K562 (cell line): Measurements from ENCODE around the gene HMCN2. TPM values are rescaled to one million over a fixed set of nuclear protein-coding genes. Genes with fewer than 3 reads are reported as not detected.

ENCODE experiments used
- ATAC-seq: fragments of 200-7000 bp; cut with Tn5 transposase; 3 replicates; pipeline ENCODE4 v1.9.1; 2020; ENCODE audit warnings: moderate library complexity
- BruUV-seq: library from RNA; stranded (reverse); fragments of 400-500 nt; replicated peaks from 2 replicates; lab custom pipeline; 2021; lab: Mats Ljungman, UMichigan
- CTCF ChIA-PET: fragments of 300-600 bp; formaldehyde crosslinking; extraction: SDS; loops from one replicate; lab custom pipeline; 2021; ENCODE audit warnings: low intra/inter-chr PET ratio; lab: Yijun Ruan, JAX
- POLR2A ChIA-PET: fragments of 300-600, 350-650 bp; sonication (Branson Sonifier 250); formaldehyde crosslinking; extraction: SDS; loops from one replicate; lab custom pipeline; 2021; ENCODE audit warnings: antibody characterized with exemption, inconsistent platforms; lab: Yijun Ruan, JAX
- DNase-seq, 4 experiments: peaks; one replicate each; pipeline versions ENCODE4 v3.0.0 to v3.0.0-alpha.2; 2011 to 2018; ENCODE audit warnings: low spot score in 3 of 4, mixed read lengths in 3 of 4; ENCODE audit errors: extremely low read depth in 1 of 4
- FAIRE-seq: peaks from 2 replicates; lab custom pipeline; 2011; peaks lifted over from hg19 to GRCh38; lab: Jason Lieb, UNC
- H2AFZ ChIP-seq: 2 replicates; pipeline ENCODE4 v1.6.0; 2011; ENCODE audit warnings: low read depth, low read length, control low read depth, inconsistent platforms
- H3K27ac ChIP-seq: fragments of 200-600 bp; 3 replicates; pipeline ENCODE4 v1.8.0; 2011; ENCODE audit warnings: low read depth, mild to moderate bottlenecking, control low read depth, inconsistent platforms, low read length, moderate library complexity, mixed read lengths; ENCODE audit errors: extremely low read depth
- H3K27me3 ChIP-seq, 2 experiments: fragments of 300-600 bp in 1 of 2; 2 replicates in 1 of 2; 3 replicates in 1 of 2; pipeline versions ENCODE4 v1.6.0 to v1.8.0; 2011; ENCODE audit warnings: inconsistent platforms in 2 of 2, low read length in 2 of 2, mild to moderate bottlenecking in 1 of 2, mixed read lengths in 1 of 2, moderate library complexity in 1 of 2; ENCODE audit not compliant: control insufficient read depth in 2 of 2, insufficient read depth in 2 of 2
- H3K36me3 ChIP-seq: fragments of 300-600 bp; 3 replicates; pipeline ENCODE4 v1.8.0; 2011; ENCODE audit warnings: mild to moderate bottlenecking, low read length, inconsistent platforms; ENCODE audit not compliant: control insufficient read depth, insufficient read depth
- H3K4me1 ChIP-seq, 2 experiments: fragments of 200-600 bp in 1 of 2; replicated peaks in 1 of 2; 2 replicates in 1 of 2; 3 replicates in 1 of 2; pipeline versions ENCODE4 v1.5.1 to v1.8.0; 2011; ENCODE audit warnings: inconsistent platforms in 2 of 2, low read length in 2 of 2, mild to moderate bottlenecking in 1 of 2, mixed read lengths in 1 of 2, moderate library complexity in 1 of 2; ENCODE audit not compliant: control insufficient read depth in 2 of 2, insufficient read depth in 2 of 2
- H3K4me2 ChIP-seq: 2 replicates; pipeline ENCODE4 v1.6.1; 2011; ENCODE audit warnings: low read length, control low read depth, inconsistent platforms, mixed read lengths; ENCODE audit not compliant: insufficient read depth
- H3K4me3 ChIP-seq: fragments of 200-600 bp; sonication (generic), shearing (Covaris generic); 2 replicates; pipeline ENCODE4 v1.5.1; 2016; ENCODE audit warnings: control low read depth, inconsistent platforms
- H3K79me2 ChIP-seq: fragments of 200-600 bp; 3 replicates; pipeline ENCODE4 v1.8.0; 2011; ENCODE audit warnings: low read length, inconsistent platforms; ENCODE audit not compliant: control insufficient read depth, insufficient read depth
- H3K9ac ChIP-seq, 2 experiments: 2 replicates each; pipeline versions ENCODE4 v1.6.0 to v1.6.1; 2011; ENCODE audit warnings: low read depth in 2 of 2, low read length in 2 of 2, control low read depth in 1 of 2, inconsistent platforms in 1 of 2, mild to moderate bottlenecking in 1 of 2, mixed read lengths in 1 of 2; ENCODE audit not compliant: insufficient read depth in 1 of 2
- H3K9me1 ChIP-seq: one replicate; pipeline ENCODE4 v1.6.0; 2011; ENCODE audit warnings: inconsistent platforms, mild to moderate bottlenecking, low read length, moderate library complexity; ENCODE audit not compliant: control insufficient read depth, insufficient read depth
- H3K9me3 ChIP-seq: replicated peaks from 2 replicates; pipeline ENCODE4 v1.5.1; 2011; ENCODE audit warnings: low read depth, low read length, inconsistent platforms; ENCODE audit not compliant: control insufficient read depth, insufficient read depth
- H4K20me1 ChIP-seq: replicated peaks from 2 replicates; pipeline ENCODE4 v1.6.1; 2011; ENCODE audit warnings: low read length, inconsistent platforms, mixed read lengths; ENCODE audit not compliant: control insufficient read depth, insufficient read depth
- BRD4 ChIP-seq: fragments of 200-600 bp; sonication (generic); IDR thresholded peaks from 2 replicates; pipeline ENCODE4 v1.6.1; 2017; ENCODE audit warnings: inconsistent platforms
- DDX20 ChIP-seq: fragments of 450-650 bp; IDR thresholded peaks from 2 replicates; pipeline ENCODE4 v1.6.1; 2016; ENCODE audit warnings: missing genetic modification characterization, low read depth, mild to moderate bottlenecking, missing compliant biosample characterization, moderate library complexity
- DPF2 ChIP-seq: fragments of 450-650 bp; IDR thresholded peaks from 2 replicates; pipeline ENCODE4 v1.6.1; 2016
- FOXM1 ChIP-seq, 2 experiments: fragments of 450-650 bp in 1 of 2; sonication (generic) in 1 of 2; formaldehyde crosslinking in 1 of 2; IDR thresholded peaks; 2 replicates each; pipeline versions ENCODE4 v1.6.1 to v1.9.0; 2017 to 2022; ENCODE audit warnings: low read depth in 2 of 2, mild to moderate bottlenecking in 2 of 2, missing genetic modification reagents in 1 of 2, moderate library complexity in 1 of 2
- KHSRP ChIP-seq: fragments of 450-650 bp; IDR thresholded peaks from 2 replicates; pipeline ENCODE4 v1.6.1; 2017
- MAFK ChIP-seq: IDR thresholded peaks from 2 replicates; pipeline ENCODE4 v1.6.1; 2011; ENCODE audit warnings: low read length, improper control_type of control experiment
- NR3C1 ChIP-seq: sonication (generic); formaldehyde crosslinking; IDR thresholded peaks from 2 replicates; pipeline ENCODE4 v1.8.1; 2022; ENCODE audit warnings: missing genetic modification reagents
- NR4A1 ChIP-seq, 2 experiments: fragments of 250-450 bp in 1 of 2; fragments of 450-650 bp in 1 of 2; sonication (Bioruptor Pico) in 1 of 2; IDR thresholded peaks; 2 replicates each; pipeline versions ENCODE4 v1.4.0 to v1.6.1; 2016 to 2020; ENCODE audit warnings: mild to moderate bottlenecking in 2 of 2, missing compliant biosample characterization in 1 of 2, missing genetic modification characterization in 1 of 2, moderate library complexity in 1 of 2
- POLR2H ChIP-seq: IDR thresholded peaks from 2 replicates; pipeline ENCODE4 v1.6.1; 2016; ENCODE audit warnings: missing genetic modification characterization, low read depth, mild to moderate bottlenecking, control low read depth, missing compliant biosample characterization, moderate library complexity
- PRPF4 ChIP-seq: fragments of 200-400 bp; formaldehyde crosslinking; IDR thresholded peaks from one replicate; pipeline ENCODE4 v1.6.1; 2017; ENCODE audit warnings: low read length, low read depth, mild to moderate bottlenecking; ENCODE audit not compliant: insufficient read depth, poor library complexity, severe bottlenecking
- RHOXF2B ChIP-seq: fragments of 250-450 bp; sonication (Bioruptor Pico); conservative IDR thresholded peaks from 2 replicates; pipeline ENCODE4 v1.5.1; 2021
- SIN3A ChIP-seq, 2 experiments: fragments of 150-350 bp in 1 of 2; IDR thresholded peaks; 2 replicates each; pipeline ENCODE4 v1.6.1; 2011 to 2016; ENCODE audit warnings: borderline replicate concordance in 2 of 2, low read depth in 2 of 2, low read length in 2 of 2, mild to moderate bottlenecking in 2 of 2, moderate library complexity in 2 of 2; ENCODE audit not compliant: control insufficient read depth in 1 of 2
- SMARCC2 ChIP-seq: fragments of 450-650 bp; IDR thresholded peaks from 2 replicates; pipeline ENCODE4 v1.6.1; 2017; ENCODE audit warnings: antibody characterized with exemption, moderate library complexity, mild to moderate bottlenecking, low read depth
- SPI1 ChIP-seq: IDR thresholded peaks from 2 replicates; pipeline ENCODE4 v1.6.1; 2011; ENCODE audit warnings: low read depth, low read length, control low read depth, borderline replicate concordance
- THRAP3 ChIP-seq: fragments of 450-650 bp; IDR thresholded peaks from 2 replicates; pipeline ENCODE4 v1.6.1; 2016; ENCODE audit warnings: mild to moderate bottlenecking, inconsistent platforms, borderline replicate concordance
- ZNF586 ChIP-seq: fragments of 450-650 bp; formaldehyde crosslinking; conservative IDR thresholded peaks from 2 replicates; pipeline ENCODE4 v1.4.0; 2020; ENCODE audit warnings: mild to moderate bottlenecking, moderate library complexity
- WGBS: fragments of 100-300 bp; shearing (Covaris generic); methylation state at CpG from one replicate; pipeline ENCODE4 v1.1.6; 2016; ENCODE audit warnings: low coverage, mixed read lengths; ENCODE audit not compliant: insufficient coverage; ENCODE audit errors: missing lambda C conversion rate; 5-methylcytosine and 5-hydroxymethylcytosine counted together
- in situ Hi-C: fragments of 300-500 bp; cut with MboI; formaldehyde crosslinking; loops from 4 replicates; pipeline ENCODE4 v1.15.0; 2018; ENCODE audit warnings: inconsistent platforms, mixed read lengths
- intact Hi-C: fragments of 100-400 bp; cut with micrococcal nuclease; formaldehyde crosslinking; loops from 2 replicates; pipeline ENCODE4 v1.14.2; 2022
- polyA plus RNA-seq, 8 experiments: library from polyadenylated mRNA; depleted of rRNA in 4 of 8; stranded (reverse) in 5 of 8; unstranded in 3 of 8; fragments of >200 nt; fragmentation: Nextera tagmentation in 2 of 8; fragmentation: Illumina TruSeq in 1 of 8; extraction: Ambion mirVana in 2 of 8; extraction: Trizol in 1 of 8; gene quantifications; 2 replicates each; pipeline versions ENCODE4 v1.2.1 to v1.2.3, GENCODE V29; 2011 to 2014; ENCODE audit warnings: inconsistent platforms in 1 of 8, missing spikeins in 1 of 8
- total RNA-seq, 7 experiments: library from RNA; depleted of rRNA in 6 of 7; stranded (reverse); fragments of >200 nt in 6 of 7; fragmentation: Illumina TruSeq in 2 of 7; extraction: Trizol in 2 of 7; gene quantifications; 2 replicates each; pipeline versions ENCODE4 v1.2.1 to v1.2.3, GENCODE V29; 2011 to 2021; ENCODE audit warnings: low replicate concordance in 1 of 7

The HMCN2 gene
- total and polyA plus RNA-seq, 9 of the 15 experiments (the other 6 are each of a cell fraction or from before 2014, with no cell fraction given) = 0.01 TPM; not detected in 8

DNA sequence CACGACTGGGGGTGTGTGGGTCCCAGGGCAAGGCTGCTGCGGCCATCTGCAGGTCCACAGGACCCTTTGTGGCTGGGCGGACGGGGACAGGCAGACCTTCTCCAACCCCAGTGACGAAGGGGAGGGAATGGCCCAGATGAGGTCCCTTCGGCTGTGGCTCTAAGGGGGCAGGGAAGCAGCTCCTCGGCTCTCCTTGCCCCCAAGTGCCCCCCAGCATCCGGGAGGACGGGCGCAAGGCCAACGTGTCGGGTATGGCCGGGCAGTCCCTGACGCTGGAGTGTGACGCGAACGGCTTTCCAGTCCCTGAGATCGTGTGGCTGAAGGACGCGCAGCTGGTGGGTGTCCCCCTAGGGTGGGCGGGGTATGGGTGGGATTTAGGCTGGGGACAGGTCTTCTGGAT, 82.8 kb downstream of the HMCN2 start:
- Histone ChIP-seq H3K9ac (no peak overlapping the region), H3K9me1 (no peaks in the 10 kb centered on the region), H2AFZ (no peak overlapping the region), H3K4me1 (peaks cover 0 to 28% of the 10 kb centered on the region in 2 experiments; a peak in 2 of 5 replicates), H3K27me3 (peaks cover 2 to 29% of the 10 kb centered on the region in 2 experiments; a peak in 3 of 5 replicates), H3K79me2 (no peaks in the 10 kb centered on the region), H3K36me3 (no peaks in the 10 kb centered on the region; the same call in 2 of the 3 replicates), H4K20me1 (peaks cover 9% of the 10 kb centered on the region), H3K9me3 (no peaks in the 10 kb centered on the region; the same call in 1 of the 2 replicates), H3K4me2 (no peak overlapping the region), H3K27ac (no peak overlapping the region), H3K4me3 (no peak overlapping the region)
- no peak for FAIRE-seq
- ATAC-seq = no peak
- ChIA-PET CTCF (no interaction called here), POLR2A (no interaction called here)
- 18% methylated on average over 19 of the region's 21 CpGs for WGBS
- intact Hi-C loops (loop anchor here (10.0 kb wide), 2 partner anchors 104 to 464 kb away; no protein-coding TSS in a partner anchor), in situ Hi-C loops (loop anchor here (5.0 to 25.0 kb wide), 2 partner anchors 236 to 686 kb away; partner anchors contain the start of gene PRRX2)
- BruUV-seq = no TSS peak
- TF ChIP-seq SPI1 (no peak), RHOXF2B (CRISPR knock-in tag) (no peak), PRPF4 (no peak), NR3C1 (no peak), MAFK (no peak), FOXM1 (IDR thresholded peaks at IDR 0.05; ENCODE audit: low read depth) (no peak), FOXM1 (CRISPR knock-in tag; IDR thresholded peaks at IDR 0.05; ENCODE audit: low read depth) (no peak), SMARCC2 (no peak), DPF2 (no peak), DDX20 (no peak), NR4A1 (CRISPR knock-in tag; IDR thresholded peaks at IDR 0.05) (no peak), NR4A1 (tag; IDR thresholded peaks at IDR 0.05) (no peak), POLR2H (tag) (no peak), SIN3A (IDR thresholded peaks at IDR 0.05; ENCODE audit: borderline replicate concordance in 2 of 2, control insufficient read depth in 1 of 2, low read depth in 2 of 2, low read length in 2 of 2) (no peak), THRAP3 (no peak), KHSRP (no peak), ZNF586 (no peak), BRD4 (no peak)
- DNase-seq = no peak
